Astrocyte (in vitro differentiated cells and primary cell): ENCODE data around the gene ATG16L1.

Experiments used
- CTCF ChIP-seq: IDR thresholded peaks from 2 replicates; pipeline ENCODE4 v1.5.1; 2011; ENCODE audit warnings: low read depth, mild to moderate bottlenecking, inconsistent platforms, low read length, moderate library complexity; ENCODE audit not compliant: insufficient read depth
- EZH2 ChIP-seq: IDR thresholded peaks from 2 replicates; pipeline ENCODE4 v1.6.1; 2012; ENCODE audit warnings: mild to moderate bottlenecking, low read length, inconsistent platforms; ENCODE audit not compliant: insufficient read depth

- TF ChIP-seq CTCF: no peak
- TF ChIP-seq EZH2: no peak
Measured at GRCh38 chr2:233325256-233325655, 73.8 kb downstream of the ATG16L1 start.
